NCI-H524 treated with DMSO at 0.1 percent for 48 hours (cell line): ENCODE data around the gene AMBRA1.

Experiments used
- DNase-seq: peaks from one replicate; lab custom pipeline; 2025; lab: John Stamatoyannopoulos, UW

The AMBRA1 gene

DNA sequence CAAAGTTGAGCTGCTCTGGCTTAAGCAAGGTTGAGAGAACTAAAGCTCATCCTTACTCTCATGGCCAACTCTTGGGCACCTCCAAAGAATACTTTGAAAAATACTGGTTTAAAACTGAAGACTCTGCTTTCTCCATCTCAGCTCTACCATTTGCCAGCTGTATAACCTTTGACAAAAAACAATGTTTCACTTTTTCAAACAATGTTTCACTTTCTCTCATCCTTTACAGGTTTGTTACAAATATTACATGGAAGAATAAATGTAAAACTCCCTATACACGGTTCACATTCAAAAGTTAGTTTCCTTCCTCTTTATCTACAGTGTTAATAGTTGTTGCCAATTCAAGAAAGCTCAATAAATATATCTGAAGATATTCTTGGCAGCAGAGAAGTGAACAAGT is 19.2 kb downstream of the AMBRA1 start:
- no peak for DNase-seq

DNA sequence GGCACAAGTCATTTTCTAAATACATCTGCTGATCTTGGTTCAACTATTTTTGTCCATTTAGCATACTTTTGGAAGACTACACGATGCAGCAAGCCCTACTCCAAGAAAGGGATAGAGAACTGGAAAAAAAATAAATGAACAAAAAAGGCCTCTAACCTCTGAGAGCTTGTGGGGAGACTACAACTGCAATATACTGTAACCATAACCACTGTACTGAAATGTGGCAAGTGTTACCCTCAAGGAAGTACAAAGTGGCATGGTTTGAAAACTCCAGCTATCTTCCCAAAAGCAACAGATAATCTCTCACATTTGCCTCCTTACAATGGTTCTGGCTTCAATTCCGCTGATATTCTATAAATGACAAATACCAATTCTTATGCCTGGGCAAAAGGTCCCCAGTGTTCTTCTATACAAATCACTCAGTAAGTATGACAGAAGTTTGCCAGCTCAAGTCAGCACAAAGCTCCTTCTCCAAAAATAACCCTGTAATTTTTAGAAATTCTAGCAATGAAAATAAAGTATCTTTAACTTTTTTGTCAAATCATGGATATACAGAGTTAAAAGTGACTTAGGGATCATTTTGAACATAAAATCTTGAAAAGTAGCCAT is 22.9 kb downstream of the AMBRA1 start:
- DNase-seq = no peak

DNA sequence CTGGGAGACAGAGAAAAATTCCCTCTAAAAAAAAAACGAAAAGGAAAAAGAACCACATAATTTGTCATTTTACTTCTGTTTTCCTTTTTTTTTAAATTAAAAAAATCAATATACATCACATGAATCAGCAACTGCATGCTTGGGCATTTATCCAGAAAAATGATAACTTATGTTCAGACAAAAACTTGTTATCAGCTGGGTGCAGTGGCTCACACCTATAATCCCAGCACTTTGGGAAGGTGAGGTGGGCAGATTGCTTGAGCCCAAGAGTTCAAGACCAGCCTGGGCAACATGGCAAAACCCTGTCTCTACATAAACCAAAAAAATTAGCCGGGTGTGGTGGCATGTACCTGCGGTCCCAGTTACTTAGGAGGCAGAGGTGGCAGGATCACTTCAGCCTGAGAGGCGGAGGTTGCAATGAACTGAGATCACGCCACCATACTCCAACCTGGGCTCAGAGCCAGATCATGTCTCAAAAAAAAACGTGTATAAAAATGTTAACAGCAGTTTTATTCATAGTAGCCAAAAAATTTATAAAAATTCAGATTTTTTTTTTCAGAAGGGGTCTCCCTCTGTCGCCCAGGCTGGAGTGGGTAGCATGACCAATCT is 28.5 kb downstream of the AMBRA1 start:
- DNase-seq = no peak

DNA sequence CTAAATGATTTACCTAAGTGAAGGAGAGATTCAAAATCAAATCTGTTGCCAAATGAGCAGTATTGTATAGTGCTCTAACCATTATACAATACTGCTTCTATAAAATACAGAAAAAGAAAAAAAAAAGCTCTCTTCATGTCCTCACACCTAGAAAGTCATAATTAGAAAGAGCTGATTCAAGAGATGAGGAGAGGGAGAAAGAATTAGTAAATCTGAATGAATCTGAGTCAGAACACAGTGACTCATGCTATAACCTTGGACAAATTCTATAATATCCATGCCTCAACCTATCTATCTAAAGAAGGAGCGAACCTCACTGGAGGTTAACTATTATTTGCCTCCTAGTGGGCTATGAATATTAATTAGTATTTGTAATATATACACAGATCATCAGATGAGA is 29.4 kb downstream of the AMBRA1 start:
- no peak for DNase-seq

DNA sequence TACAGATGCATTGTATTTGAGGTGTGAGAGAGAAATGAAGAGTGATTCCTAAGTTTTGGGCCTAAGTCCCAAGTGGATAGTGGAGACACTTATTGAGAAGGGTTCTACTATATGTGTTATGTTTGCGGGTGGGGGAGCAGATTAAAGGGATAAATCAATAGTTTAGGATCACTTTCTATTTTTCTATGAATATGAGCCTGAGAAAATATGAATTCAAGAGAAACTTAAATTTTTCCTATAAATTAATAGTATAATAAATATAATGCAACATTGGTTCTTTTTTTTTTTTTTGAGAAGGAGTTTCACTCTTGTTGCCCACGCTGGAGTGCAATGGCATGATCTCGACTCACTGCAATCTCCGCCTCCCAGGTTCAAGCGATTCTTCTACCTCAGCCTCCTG is 31.3 kb downstream of the AMBRA1 start:
- no peak for DNase-seq

DNA sequence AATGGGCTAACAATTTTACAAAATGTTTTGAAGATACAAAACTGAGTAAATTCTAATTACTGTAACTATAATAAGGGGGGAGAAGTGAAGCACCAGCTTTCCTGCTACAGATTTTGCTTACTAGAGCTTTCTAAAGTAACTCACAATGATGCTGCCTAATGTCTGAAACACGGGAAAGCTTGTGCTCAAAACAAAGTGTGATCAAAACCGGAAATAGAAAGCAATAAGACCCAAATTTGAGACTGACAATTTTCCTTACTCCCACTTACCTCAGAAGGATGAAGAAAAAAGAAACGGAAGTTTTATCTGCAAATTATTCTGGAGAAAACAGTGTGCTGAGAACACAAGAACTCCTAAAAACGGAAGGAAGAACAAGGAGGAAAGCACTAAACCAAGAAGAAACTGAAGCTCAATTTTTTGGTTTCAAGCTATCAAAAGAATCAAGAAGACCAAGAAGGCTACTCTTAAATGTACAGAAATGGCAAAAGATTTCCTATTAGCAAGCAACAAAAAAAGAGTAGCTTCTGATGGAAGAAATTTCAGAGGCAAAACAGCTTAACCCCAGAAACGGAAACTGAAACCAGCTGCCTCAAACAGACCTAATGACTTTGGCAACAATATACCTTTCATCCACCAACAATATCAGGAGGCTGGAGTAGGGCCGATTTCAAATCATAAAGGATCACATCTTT is 33.4 kb downstream of the AMBRA1 start:
- DNase-seq = no peak

DNA sequence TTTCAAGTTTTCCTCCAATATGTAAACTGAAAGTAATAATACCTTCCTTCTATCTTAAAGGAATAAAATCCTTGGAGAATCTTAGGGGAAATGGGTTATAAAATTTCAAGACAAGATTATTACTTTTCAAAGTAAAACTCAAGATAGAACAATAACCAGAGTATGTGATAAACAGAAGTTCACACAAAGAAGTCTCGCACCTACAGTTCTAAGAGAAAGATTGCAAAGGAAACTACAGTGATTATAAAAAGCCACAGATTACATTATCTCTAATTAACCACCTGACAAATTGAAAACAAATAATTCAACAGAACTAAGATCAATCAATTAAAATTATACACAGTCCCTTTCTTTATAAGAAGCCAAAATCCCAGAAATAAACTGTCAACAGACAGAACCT is 34.0 kb downstream of the AMBRA1 start:
- no peak for DNase-seq

DNA sequence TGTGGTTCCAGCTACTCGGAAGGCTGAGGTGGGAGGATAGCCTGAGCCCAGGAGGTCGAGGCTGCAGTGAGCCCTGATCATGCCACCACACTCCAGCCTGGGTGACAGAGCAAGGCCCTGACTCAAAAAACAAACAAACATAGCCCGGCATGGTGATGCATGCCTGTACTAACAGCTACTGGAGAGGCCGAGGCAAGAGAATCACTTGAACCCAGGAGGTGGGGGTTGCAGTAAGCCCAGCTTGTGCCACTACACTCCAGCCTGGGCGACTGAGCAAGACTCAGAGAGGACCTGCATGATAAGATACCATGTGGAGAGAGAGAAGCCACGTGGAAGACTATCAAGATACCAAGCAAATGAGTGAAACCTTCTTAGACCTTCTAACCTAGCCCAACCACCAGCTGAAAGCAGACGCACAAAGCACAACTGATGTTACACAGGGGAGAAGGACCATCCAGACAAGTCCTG is 36.1 kb downstream of the AMBRA1 start:
- DNase-seq = no peak

DNA sequence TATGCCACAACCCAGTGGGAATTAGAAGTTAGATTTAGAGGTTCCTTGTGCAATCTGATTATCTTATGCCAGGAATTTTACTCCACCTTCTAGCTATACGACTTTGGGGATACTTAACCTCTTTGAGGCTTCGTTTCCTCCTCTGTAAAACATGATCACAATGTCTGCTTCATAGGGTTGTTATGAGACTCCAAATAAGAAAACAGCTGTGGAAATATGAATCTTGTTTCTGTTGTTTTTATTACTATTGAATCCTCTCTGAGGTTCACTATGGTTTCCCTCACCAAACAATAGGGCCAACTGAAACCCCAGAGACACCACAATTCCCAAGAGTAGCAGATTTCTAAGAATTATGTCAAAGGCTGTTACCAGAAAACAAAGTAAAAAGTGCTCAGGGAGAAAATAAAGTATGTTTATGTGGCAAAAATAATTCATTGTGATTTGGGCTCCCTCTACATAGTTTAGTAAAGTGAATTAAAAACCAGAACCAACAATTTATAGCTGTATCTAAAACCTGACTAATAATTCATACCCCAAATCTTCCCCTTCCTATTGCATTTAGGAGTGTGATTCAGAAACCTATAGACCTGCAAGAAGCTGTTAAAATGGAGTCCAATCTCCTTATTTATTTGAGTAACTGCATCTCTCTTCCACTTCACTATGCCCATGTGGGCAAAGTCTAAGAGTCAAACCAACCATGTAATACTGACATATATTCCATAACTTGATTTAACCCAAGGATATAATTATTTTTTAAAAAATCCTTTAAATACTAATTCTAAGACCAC is 38.4 kb downstream of the AMBRA1 start:
- no peak for DNase-seq

DNA sequence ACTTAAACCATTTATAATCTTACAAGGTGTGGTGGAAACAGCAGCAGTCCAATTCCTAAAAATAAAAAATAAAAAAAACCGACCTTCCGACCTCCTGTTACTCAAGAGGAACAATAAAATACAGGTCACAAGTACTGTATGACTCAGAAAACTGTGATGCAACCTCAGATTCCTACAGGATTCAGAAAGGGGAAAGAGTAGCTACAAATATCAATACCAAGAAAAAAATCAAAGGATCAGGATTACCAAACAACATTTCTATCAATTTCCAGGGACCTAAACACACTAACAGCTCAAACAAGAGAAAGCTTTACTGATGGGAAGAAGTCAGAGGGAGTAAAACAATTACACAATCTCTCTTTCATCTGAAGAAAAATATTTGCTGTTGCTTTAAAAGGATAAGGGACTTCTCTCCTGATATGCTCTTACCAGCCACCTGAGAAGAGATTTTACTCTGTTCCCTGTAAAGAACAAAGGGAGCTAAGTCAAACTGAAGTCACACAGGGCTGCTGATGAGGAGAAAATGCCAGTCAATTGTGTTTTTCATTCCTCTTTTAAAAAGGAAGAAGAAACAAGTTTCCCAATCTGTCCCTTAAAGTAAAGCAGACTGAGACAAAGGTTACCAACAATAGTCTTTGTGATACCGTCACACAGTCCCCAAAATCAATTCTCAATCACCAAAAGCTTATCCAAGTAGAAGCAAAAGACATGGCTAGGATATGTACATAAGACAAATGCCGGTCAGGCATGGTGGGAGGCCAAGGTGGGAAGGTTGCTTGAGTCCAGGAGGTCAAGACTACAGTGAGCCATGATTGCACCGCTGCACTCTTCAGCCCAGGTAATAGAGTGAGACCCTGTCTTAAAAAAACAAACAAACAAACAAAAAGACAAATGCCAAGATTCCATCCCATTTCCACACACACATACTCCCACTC is 39.3 kb downstream of the AMBRA1 start:
- no peak for DNase-seq

DNA sequence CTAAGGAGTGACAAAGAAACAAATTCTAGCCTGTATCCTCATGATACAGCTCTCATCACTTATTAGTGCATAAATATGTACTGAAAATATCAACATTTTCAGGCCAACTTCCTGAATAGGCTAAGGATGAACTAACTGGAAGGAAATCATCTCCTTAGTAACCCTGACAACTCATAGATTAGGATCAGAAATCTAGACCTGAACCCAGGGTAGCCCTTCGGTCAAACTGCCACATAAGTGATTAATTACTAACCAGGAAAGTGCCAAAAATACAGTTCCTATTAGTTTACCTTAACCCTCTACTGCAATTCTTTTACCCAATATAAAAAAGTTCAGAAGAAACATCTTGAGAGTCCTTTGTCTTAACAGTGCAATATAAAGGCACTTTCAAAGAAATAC is 40.0 kb downstream of the AMBRA1 start:
- DNase-seq = no peak

DNA sequence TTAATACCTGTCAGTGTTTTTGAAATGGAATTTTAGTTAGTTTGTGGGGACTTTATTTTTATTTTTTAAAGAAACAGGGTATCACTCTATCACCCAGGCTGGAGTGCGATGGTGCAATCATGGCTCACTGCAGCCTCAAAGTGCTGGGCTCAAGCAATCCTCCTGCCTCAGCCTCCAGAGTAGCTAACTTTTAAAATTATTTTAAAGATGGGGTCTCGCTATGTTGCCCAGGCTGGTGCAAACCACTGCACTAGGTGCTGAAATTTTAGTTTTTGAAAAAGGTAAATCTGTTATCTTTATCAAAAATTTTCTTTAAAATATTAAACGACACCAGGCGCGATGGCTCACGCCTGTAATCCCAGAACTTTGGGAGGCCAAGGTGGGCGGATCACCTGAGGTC is 42.6 kb downstream of the AMBRA1 start:
- no peak for DNase-seq

DNA sequence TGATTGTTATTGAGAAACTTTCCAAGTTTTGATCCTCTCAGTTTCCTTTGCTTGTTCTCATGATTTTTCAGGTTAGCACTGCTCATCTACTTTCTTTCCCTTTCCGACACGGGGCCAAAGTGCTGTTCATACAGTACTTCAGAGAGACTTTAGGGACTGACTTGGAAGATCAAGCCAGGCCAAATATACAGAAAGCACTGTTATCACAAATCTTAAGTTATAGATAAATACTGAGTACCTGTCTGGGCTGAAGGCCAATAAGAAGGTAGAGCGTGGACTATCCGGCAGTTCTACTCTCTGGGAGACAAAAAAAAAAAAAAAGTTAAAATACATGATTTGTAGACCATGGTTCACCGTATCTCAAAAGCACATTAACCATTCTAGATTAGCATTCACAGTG is 46.2 kb downstream of the AMBRA1 start:
- DNase-seq = no peak

DNA sequence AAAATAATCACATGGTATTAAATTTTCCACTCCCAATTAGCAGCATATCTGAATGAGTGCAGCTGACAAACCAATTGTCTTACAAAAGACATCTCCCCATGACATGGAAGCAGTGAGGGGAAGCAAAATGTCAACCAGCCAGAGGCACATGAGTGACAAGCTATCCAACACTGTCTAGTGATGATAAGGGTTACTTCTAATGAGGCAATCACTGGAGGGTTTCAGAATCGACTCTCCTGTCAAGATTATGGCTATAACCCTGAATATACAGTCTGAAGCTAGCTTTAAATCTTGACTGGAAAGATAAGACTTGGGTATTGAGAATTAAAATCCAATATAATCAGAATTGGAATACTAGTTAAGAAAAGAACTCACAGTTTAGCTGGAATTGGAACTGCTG is 50.3 kb downstream of the AMBRA1 start:
- DNase-seq = no peak

DNA sequence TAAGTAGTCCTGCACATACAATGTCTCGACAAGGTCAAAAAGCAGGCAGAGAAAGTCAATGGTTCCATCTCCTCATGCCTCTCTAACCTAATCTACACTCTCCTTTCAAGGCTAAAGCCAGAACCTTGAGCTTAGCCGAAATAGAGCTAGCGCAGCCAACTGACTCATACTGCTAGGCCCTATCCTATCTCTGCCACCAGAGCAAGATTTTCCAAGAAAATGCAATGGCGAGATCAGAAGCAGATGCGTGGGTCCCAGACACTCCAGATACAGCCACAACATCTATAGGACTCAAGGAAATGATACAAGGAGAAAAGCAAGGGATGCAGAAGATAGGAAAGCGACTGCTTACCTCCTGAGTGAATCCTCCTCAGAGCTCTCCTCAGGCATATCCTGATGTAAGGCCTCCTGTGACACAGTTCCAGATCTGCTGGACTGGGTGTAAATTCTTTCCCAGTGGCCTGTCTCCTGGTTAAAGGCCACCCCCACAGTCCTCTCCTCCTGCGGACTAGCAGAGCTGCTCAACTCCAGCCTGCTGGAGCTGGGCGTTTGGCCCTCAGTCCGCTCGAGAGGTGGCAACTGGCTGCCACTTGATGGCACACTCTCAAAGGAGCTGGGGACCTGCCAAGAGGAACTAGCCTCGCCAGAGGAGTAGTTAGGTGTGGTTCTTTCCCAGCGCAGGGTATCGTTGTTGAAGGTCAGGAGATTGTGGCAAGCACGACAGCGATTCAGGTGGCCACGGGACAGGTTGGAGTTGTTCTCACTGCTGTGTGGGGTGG is 52.0 kb downstream of the AMBRA1 start:
- no peak for DNase-seq

DNA sequence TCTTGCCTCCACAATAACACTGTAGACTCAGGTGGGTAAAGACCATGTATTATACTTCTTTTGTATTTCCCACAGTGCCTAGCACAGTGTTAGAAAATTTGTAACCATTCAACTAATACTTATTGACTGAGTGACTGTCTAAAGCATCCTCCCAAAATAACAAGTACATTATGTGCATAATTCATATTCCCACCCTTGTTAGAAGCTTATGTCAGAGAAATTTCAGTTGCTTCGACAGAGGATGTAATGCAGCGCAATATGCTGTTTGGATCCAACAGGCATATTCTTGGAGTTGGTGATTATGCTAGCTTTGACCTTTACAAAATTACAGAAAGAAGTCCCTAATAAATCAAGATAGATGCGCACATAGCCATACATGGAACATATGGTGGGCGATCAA is 53.0 kb downstream of the AMBRA1 start:
- no peak for DNase-seq

DNA sequence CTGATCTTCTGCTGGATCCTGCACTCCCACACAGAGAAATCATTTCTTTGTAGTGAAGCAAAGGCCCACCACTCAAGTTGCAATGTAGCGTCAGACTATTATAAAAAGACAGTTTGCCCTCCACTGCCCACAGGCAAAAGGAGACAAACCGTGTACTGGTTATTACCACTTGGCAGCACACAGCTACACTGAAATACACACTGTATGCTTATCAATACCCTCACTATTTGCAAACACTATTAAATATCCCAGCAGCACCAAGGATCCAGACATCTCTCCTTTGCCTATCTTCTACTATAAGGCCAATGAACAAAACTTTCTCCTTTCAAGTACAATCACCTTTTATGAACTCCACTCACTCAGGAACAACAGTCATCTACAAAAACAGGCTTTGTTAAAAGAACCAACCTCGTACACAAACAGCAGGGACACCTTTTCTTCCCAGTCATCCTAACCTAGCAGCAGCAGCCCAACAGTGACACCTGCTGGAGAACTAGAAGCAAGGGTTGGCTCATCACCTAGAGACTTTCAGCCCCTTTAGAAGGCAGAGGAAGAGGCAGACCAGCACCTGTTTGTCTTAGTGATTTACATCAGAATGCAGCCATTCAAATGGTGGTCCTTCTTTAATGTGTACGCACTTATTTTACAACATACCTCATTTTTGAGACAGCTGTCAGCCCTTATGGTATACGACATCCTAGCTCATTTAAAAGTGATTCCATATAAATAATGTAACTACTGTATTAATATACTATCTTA is 56.1 kb downstream of the AMBRA1 start:
- peak; percentile 53 for DNase-seq

DNA sequence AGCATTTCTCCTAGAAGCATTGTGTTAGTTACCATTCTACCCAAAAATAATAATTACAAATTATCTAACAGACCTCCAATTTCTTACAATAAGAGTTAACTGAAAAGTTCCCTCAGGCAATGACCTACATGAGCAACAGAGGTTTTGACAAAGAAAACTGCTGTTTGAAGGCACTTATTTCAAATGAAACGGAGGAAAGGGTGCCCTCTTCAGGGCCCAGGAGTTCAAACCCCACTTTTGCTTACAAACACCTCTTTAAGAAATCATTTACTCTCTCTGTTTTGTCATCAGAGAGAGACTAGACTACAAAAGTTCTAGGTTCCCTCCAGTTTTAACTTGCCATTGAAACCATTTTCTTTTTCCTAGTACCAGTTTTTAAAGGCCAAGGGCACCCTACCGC is 56.7 kb downstream of the AMBRA1 start:
- DNase-seq = no peak

DNA sequence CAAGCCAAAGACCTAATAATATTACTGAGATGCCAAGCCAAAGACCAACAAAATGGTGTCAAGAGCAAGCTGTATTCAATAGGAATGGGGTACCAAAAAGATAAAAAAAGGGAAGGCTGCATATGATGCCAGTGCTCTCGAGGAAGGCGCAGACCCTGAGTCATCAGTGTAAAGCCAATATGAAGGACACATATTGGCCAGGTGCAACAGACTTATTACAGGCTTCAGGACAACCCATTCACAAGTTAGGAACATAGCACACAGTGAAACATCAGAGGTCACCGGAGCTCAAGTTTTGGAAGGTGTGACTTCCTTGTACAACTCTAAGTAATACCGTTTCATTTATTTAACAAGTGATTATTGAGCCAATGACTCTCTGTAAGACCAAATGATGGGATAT is 58.1 kb downstream of the AMBRA1 start:
- no peak for DNase-seq

DNA sequence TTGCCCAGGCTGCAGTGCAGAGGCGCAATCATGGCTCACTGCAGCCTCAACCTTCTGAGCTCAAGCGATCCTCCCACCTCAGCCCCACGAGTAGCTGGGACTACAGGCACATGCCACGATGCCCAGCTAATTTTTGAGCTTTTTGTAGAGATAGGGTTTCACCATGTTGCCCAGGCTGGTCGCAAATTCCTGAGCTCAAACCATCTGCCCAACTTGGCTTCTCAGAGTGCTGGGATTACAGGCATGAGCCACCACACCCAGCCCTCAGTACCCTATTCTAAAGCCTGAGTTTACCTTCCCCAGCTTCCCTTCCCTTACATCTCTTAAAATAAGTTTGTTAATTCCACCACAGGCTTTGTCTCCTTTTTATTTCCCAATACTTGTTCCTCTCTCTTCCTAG is 59.1 kb downstream of the AMBRA1 start:
- no peak for DNase-seq
